Central memory CD8-positive, alpha-beta T cell (primary cell): ENCODE results near the gene FLT1.

Source experiments
- ATAC-seq: fragments of 150-1000 bp; cut with Tn5 transposase; replicated peaks from 2 replicates; pipeline ENCODE4 v1.10.0; 2022; ENCODE audit warnings: mild to moderate bottlenecking, moderate FRiP score, moderate number of reproducible peaks; ENCODE audit not compliant: poor library complexity, severe bottlenecking; ENCODE audit errors: extremely low read depth
- DNase-seq, 2 donors: peaks; one replicate each; pipeline ENCODE4 v3.0.0; 2021; ENCODE audit warnings: low spot score in 2 of 2
- H3K27ac Mint-ChIP-seq: one replicate; pipeline ENCODE4 v1.8.0; 2022; ENCODE audit warnings: low read depth, mild to moderate bottlenecking, moderate library complexity, mixed read lengths
- H3K27me3 Mint-ChIP-seq: one replicate; pipeline ENCODE4 v1.8.0; 2022; ENCODE audit warnings: mixed read lengths
- H3K36me3 Mint-ChIP-seq: one replicate; pipeline ENCODE4 v1.8.0; 2022; ENCODE audit warnings: mild to moderate bottlenecking, moderate library complexity, mixed read lengths; ENCODE audit not compliant: insufficient read depth
- H3K4me1 Mint-ChIP-seq: one replicate; pipeline ENCODE4 v1.8.0; 2022; ENCODE audit warnings: mixed read lengths
- H3K4me3 Mint-ChIP-seq: one replicate; pipeline ENCODE4 v1.8.0; 2022; ENCODE audit warnings: mild to moderate bottlenecking, moderate library complexity, mixed read lengths
- H3K9me3 Mint-ChIP-seq: one replicate; pipeline ENCODE4 v1.8.0; 2022; ENCODE audit warnings: mixed read lengths

Gene FLT1

DNA sequence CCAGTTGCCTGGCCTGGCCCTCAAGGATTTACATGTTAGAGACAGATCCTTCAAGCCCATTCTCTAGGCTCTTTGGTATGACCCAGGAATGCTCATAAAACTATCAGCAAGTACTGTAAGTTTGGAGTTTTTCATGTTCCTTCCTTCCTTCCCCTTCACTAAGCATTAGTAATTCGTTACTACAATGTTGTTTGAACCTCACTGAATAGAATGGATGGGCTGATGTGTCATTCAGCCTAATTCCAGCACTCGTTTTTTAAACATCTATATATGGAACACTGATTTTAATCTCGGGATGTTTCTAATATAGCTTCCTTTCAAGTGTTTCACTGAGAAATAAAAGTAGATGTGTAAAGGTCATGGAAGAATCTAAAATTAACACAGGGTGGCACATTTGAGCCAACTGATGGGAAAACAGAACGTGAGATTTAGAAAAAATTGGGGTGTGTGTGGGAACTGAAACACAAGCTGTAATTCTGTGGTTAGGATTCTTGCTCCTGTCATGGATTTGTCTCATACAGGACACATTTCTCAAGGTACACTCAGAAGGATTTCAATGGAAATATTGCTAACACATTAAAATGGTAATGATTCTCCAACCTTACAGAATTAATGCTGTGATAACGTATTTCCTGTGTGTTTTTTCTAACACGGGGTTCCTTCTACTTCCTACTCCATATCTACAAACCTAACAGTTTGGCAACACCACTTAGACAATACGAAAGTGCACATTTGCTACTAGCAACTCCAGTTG is 93.4 kb downstream of the FLT1 start:
- ATAC-seq (no peak), DNase-seq (no peak)
- Mint-ChIP-seq H3K36me3 (peaks cover 2% of the 10 kb centered on the region), H3K27me3 (peaks cover 26% of the 10 kb centered on the region), H3K9me3 (no peaks in the 10 kb centered on the region), H3K4me1 (no peaks in the 10 kb centered on the region), H3K27ac (no peak overlapping the region), H3K4me3 (no peak overlapping the region)

DNA sequence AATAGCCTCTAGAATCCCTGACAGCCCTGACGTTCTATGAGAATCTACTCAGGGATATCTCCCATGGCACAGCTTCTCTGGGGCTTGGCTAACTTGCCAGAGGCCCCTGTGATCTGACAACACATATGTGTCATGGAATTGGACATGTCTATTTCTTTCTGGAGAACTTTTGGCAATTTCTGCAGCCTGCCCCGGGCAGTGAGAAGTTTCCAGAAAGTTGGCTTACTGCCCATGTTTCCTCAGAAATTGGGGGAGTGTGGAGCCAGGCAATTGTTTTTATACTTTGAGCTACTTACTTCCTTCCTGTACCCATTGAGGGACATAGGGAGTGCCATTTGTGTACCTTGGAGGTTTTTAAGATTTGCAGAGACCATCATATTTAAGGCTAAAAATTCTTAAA is 98.9 kb downstream of the FLT1 start:
- Mint-ChIP-seq H3K9me3 (no peaks in the 10 kb centered on the region), H3K27ac (no peak overlapping the region)
- no peak for ATAC-seq

DNA sequence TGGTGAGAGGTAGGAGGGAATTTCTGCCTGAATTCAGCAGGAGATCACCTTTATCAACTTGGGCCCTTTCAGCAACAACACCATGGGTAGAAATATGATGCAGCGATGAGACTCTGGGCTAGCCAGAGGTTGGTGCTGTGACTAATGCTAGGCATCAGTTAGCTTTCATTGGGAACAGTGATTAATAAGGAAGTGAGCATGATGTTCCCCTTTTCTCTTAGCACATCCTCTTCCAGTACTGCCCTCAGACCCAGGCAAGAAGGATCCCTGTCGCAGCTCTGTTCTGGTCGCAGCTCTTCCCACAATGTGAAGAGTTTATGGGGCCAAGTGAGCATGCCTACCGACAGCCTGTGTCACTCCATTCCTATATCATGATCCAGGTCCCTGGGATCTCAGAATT is 100.5 kb downstream of the FLT1 start:
- no peaks in the 10 kb centered on the region for H3K9me3 Mint-ChIP-seq
- peaks cover 2% of the 10 kb centered on the region for H3K36me3 Mint-ChIP-seq
- no peak for DNase-seq
- H3K4me1 Mint-ChIP-seq = no peaks in the 10 kb centered on the region
- H3K4me3 Mint-ChIP-seq = no peak overlapping the region
- peaks cover 37% of the 10 kb centered on the region for H3K27me3 Mint-ChIP-seq
- H3K27ac Mint-ChIP-seq = no peak overlapping the region
- no peak for ATAC-seq

More for the DNA sequence above, 98.9 kb downstream of the FLT1 start:
- peaks cover 26% of the 10 kb centered on the region for H3K27me3 Mint-ChIP-seq
- no peak for DNase-seq
- no peak overlapping the region for H3K4me3 Mint-ChIP-seq
- H3K36me3 Mint-ChIP-seq = peaks cover 2% of the 10 kb centered on the region
- H3K4me1 Mint-ChIP-seq = no peaks in the 10 kb centered on the region

DNA sequence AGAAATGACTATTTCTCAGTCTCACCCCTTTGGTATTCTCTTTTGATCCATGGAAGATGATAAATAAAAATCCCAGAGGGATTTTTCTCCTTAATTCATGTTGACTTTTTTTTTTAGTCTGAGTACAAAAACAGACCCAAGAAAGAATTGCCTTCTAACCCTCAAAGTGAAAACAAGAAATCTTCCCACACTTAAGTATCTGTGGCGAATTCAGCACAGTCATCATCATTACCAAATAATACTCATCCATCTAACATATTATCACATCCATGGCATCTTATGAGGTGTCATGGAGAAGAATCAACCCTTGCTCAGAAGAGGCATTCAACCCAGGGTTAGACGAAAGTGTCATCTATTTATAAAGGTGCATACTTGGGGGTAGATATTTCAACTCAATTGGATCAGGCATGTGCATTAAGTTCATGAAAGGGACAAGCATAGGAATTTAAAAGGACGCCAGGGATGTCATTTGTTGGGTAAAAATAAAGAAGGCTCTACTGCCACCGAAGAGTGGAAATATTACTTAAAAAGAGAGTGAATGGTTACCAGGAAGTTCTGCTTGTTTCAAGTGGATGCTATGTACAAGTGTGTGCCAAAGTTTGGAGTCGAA is 101.9 kb downstream of the FLT1 start:
- Mint-ChIP-seq H3K27me3 (peaks cover 45% of the 10 kb centered on the region), H3K9me3 (no peaks in the 10 kb centered on the region)
- DNase-seq = no peak

DNA sequence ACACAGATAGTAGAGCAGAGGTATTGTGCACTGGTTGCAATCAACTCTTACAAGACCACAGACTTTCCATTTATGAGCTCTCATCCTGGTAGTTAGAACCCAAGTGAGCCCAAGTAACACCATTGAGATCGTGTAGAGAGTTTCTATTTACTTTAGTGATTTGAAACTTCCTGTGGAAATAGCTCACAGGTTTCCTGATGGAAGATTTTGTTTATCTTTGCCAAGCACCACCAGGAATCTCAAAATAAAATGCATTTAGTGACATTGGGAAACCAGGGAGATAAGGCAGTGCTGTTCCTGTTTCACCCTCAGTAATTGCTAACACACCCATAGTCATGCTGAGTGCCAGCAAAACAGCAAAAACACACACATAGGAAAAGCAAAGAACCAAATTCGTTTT is 102.5 kb downstream of the FLT1 start:
- no peak for DNase-seq
- H3K27me3 Mint-ChIP-seq = peaks cover 51% of the 10 kb centered on the region
- ATAC-seq = no peak
- no peaks in the 10 kb centered on the region for H3K4me1 Mint-ChIP-seq
- H3K36me3 Mint-ChIP-seq = peaks cover 2% of the 10 kb centered on the region
- H3K4me3 Mint-ChIP-seq = no peak overlapping the region
- H3K27ac Mint-ChIP-seq = no peak overlapping the region
- no peaks in the 10 kb centered on the region for H3K9me3 Mint-ChIP-seq

More for the DNA sequence above, 101.9 kb downstream of the FLT1 start:
- Mint-ChIP-seq H3K36me3 (peaks cover 2% of the 10 kb centered on the region), H3K27ac (no peak overlapping the region), H3K4me1 (no peaks in the 10 kb centered on the region), H3K4me3 (no peak overlapping the region)
- no peak for ATAC-seq

DNA sequence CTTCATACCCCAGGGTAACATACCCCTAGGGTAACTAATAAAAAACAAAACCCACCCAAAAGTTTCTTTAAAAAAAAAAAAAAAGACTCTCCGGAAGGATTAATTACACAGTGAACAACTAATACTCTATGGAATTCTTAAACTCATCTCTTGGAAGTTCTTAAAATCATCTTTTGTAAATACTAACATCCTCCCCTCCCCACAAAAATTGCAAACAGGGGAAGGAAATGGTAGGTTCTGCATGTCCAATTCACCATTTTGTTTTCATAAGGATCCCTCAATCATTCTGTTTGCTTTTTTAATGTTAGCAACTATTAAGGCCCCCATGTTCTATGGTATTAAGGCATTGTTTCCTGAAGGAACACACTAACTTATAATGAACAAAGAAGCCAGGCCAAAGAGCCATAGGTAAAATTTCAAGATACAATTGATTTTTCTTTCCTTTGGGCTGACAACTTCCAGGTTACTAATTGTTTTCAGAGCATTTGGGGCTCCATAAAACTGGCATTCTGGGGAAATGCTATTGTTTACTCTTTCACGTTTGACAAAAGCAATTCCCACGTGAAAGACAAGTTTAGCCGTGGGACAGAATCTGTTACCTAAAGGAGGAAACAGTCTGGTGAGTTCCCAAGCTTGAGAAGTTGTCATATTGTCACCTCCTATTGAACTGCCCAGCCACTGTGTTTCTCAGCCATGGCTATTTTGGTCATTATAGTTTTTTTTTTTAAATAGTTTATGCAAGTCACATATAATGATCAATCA is 107.0 kb downstream of the FLT1 start:
- H3K4me1 Mint-ChIP-seq = peaks cover 7% of the 10 kb centered on the region
- no peak overlapping the region for H3K27ac Mint-ChIP-seq
- H3K27me3 Mint-ChIP-seq = peaks cover 52% of the 10 kb centered on the region
- H3K36me3 Mint-ChIP-seq = no peaks in the 10 kb centered on the region
- no peak overlapping the region for H3K4me3 Mint-ChIP-seq
- DNase-seq (no peak), ATAC-seq (no peak)
- no peaks in the 10 kb centered on the region for H3K9me3 Mint-ChIP-seq

DNA sequence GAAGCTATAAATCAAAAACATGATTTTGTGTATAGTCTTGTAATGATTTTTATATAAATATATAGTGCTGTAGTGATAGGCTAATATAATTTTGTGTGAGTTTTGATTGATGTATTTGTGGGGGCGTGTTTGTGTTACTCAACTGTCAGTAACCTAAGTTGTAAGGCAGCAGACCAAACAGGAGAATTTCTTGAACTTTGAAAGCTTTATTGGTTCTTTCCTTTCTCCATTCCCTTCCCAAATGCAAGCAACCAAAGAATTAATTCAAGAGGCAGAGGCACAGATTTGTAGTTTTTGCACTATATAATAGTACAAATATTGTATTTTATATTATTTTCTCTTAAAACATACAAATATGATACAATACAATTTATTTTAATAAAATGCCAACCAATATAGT is 109.6 kb downstream of the FLT1 start:
- Mint-ChIP-seq H3K9me3 (no peaks in the 10 kb centered on the region), H3K27ac (no peak overlapping the region), H3K36me3 (no peaks in the 10 kb centered on the region), H3K4me1 (peaks cover 7% of the 10 kb centered on the region), H3K4me3 (no peak overlapping the region), H3K27me3 (peaks cover 50% of the 10 kb centered on the region)
- no peak for ATAC-seq
- no peak for DNase-seq

DNA sequence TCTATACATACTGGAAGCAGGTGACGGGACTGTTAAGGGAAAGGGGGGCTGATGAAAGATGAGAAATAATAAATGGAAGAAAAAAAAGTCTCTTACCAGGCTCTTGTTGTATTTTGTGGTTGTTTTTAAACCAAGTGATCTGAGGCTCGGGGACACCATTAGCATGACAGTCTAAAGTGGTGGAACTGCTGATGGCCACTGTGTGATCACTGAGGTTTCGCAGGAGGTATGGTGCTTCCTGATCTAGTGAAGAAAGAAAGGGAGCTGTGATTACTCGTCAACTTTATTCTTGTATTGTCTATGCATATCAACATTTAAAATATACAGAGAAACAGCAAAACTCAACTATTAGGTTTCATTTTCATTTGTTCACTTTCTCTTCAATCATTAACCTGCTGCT is 110.1 kb downstream of the FLT1 start:
- Mint-ChIP-seq H3K27me3 (peaks cover 44% of the 10 kb centered on the region), H3K9me3 (no peaks in the 10 kb centered on the region), H3K27ac (no peak overlapping the region), H3K4me3 (no peak overlapping the region), H3K36me3 (no peaks in the 10 kb centered on the region), H3K4me1 (peaks cover 7% of the 10 kb centered on the region)
- ATAC-seq (no peak), DNase-seq (no peak)

DNA sequence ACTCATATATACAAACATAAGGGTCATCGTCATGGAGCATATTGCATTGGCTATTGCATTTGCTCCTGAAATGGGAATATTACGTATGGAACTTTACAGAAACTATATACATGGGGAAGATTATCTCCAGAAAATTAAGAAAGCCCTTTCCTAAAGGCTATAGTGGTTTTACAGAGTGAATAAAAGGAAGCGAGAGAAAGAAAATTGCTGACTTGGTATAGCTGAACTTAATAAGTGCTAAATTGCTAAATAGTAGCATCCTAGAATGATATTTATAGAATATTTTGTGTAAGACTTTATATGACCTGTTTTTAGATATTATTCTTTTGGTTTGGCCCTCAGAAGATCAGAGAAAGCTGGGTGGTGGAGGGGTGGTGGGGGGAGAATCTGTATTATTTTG is 114.6 kb downstream of the FLT1 start:
- Mint-ChIP-seq H3K27ac (no peak overlapping the region), H3K4me1 (peaks cover 7% of the 10 kb centered on the region), H3K9me3 (no peaks in the 10 kb centered on the region)

DNA sequence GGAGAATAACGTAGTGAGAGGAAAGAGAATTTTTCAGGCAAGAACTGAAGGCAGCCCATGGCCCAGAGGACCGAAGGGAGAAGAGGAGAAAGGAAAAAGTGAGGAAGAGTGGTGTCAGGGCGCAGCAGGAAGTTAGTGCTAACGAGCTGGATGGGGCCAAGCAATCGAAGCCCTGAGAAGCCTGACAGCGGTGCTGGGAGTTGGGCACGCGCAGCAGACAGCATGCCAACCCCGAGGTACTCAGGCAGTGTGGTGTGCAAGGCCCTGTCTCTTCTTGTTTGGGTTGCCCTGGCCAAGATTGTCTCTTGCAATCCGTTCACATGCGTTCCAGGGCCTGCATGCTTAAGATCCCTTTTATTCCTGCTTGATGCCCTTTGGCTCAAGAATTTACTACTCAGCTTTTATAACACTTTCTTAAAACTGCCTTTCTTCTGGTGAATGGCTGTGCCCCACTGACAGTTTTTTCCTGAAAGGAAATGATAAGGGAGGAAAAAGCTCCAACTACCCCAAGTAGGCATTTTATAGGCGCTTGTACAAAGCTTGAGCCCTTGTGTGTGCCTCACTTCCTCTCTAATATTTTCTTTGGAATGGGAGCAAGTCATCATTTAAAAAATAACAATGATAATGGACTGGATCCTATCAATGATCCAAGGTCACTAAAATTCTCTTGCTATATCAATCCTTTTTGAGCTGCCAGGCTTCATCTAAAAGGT is 115.4 kb downstream of the FLT1 start:
- peaks cover 2% of the 10 kb centered on the region for H3K4me1 Mint-ChIP-seq
- ATAC-seq (no peak), DNase-seq (no peak)
- H3K36me3 Mint-ChIP-seq = no peaks in the 10 kb centered on the region
- no peaks in the 10 kb centered on the region for H3K9me3 Mint-ChIP-seq
- no peak overlapping the region for H3K27ac Mint-ChIP-seq
- peaks cover 42% of the 10 kb centered on the region for H3K27me3 Mint-ChIP-seq
- no peak overlapping the region for H3K4me3 Mint-ChIP-seq

More for the DNA sequence above, 114.6 kb downstream of the FLT1 start:
- Mint-ChIP-seq H3K27me3 (peaks cover 42% of the 10 kb centered on the region), H3K4me3 (no peak overlapping the region), H3K36me3 (no peaks in the 10 kb centered on the region)
- DNase-seq (no peak), ATAC-seq (no peak)

DNA sequence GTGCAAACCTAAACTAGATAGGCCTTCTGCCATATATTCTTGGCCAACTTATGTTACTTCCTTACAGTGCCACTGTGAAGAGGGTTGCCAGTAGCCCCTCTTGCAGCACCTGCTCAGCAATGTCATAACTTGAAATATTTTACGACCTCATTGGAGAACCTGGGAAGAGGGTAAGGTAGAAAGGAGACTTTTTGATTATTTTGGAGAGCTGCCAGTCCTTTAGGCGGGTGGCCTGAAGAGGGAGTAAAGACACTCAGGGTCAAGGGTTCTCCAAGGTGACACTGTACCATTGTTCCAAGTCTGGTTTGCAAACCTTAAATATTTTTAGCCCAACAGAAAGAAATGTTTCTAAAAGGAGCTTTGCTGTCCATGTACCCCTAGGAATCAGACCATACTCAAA is 118.3 kb downstream of the FLT1 start:
- Mint-ChIP-seq H3K4me3 (no peak overlapping the region), H3K36me3 (no peaks in the 10 kb centered on the region), H3K9me3 (no peaks in the 10 kb centered on the region), H3K4me1 (no peaks in the 10 kb centered on the region), H3K27me3 (peaks cover 37% of the 10 kb centered on the region), H3K27ac (no peak overlapping the region)
- ATAC-seq = no peak
- no peak for DNase-seq

DNA sequence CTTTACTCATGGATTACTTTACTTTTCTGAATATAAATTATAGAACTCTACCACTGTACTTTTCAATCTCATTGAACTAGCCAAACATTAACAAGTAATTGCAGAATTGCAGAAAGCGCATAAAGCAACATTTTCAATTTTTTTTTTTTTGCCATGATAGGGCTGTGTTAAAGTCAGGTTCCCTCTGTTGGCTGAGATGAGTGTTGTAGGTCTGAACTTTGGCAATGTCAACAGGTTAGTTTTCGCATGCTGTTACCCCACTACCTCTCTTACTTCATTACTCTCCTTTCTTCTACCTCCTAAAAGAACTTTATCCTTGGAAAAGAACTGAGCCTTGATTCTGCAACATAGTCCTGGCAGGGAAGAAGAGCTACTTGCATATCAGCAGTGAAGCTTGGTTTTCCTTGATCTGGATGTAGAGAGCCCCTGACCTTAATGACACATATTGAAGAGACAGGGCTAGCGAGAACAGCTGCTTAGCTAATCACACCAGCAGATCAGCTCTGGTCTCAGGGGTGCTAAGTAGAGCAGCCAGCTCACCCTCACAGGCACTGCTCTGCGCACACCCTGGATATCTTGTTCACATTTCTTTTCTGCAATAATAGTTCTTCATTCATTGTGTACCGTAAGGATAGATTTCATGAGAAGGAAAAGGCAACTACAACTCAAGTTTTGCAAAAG is 119.5 kb downstream of the FLT1 start:
- Mint-ChIP-seq H3K4me3 (no peak overlapping the region), H3K27me3 (peaks cover 40% of the 10 kb centered on the region), H3K27ac (no peak overlapping the region), H3K4me1 (no peaks in the 10 kb centered on the region), H3K36me3 (no peaks in the 10 kb centered on the region), H3K9me3 (no peaks in the 10 kb centered on the region)
- ATAC-seq (no peak), DNase-seq (no peak)
